H1 (cell line): ENCODE measurements around the gene SLC6A2. TPM values are rescaled to one million over a fixed set of nuclear protein-coding genes. Genes with fewer than 3 reads are reported as not detected.

Experiments used
- CTCF ChIA-PET: fragments of 300-600 bp; sonication (Branson Sonifier 250); formaldehyde crosslinking; loops from one replicate; lab custom pipeline; 2021; ENCODE audit not compliant: partially characterized antibody; lab: Charles Lee
- POLR2A ChIA-PET: fragments of 300-600 bp; sonication (Branson Sonifier 250); formaldehyde crosslinking; loops from one replicate; lab custom pipeline; 2021; ENCODE audit warnings: inconsistent platforms; ENCODE audit not compliant: partially characterized antibody; lab: Charles Lee
- DNase-seq, 2 experiments: peaks; one replicate each; pipeline versions ENCODE4 v3.0.0 to v3.0.0-alpha.2; 2010 to 2022; ENCODE audit warnings: low spot score in 2 of 2, low read depth in 1 of 2, mixed read lengths in 1 of 2
- FAIRE-seq: peaks from 2 replicates; lab custom pipeline; 2011; peaks lifted over from hg19 to GRCh38; lab: Jason Lieb, UNC
- H2AFZ ChIP-seq: 2 replicates; pipeline ENCODE4 v1.8.1; 2012; ENCODE audit warnings: low read length, inconsistent platforms
- H2AK5ac ChIP-seq: 2 replicates; pipeline ENCODE4 v1.6.1; 2013; ENCODE audit warnings: low read depth, low read length
- H2BK120ac ChIP-seq: replicated peaks from 2 replicates; pipeline ENCODE3; 2013; ENCODE audit warnings: low read depth, low read length, inconsistent platforms
- H2BK12ac ChIP-seq: 2 replicates; pipeline ENCODE4 v1.6.1; 2013; ENCODE audit warnings: low read depth, low read length
- H2BK15ac ChIP-seq: 2 replicates; pipeline ENCODE4 v1.6.1; 2013; ENCODE audit warnings: low read length
- H2BK20ac ChIP-seq: 2 replicates; pipeline ENCODE4 v1.6.1; 2013; ENCODE audit warnings: low read length
- H2BK5ac ChIP-seq: 2 replicates; pipeline ENCODE4 v1.6.1; 2013; ENCODE audit warnings: low read depth, low read length
- H3K14ac ChIP-seq: 2 replicates; pipeline ENCODE4 v1.6.1; 2013; ENCODE audit warnings: inconsistent platforms; ENCODE audit not compliant: insufficient read length
- H3K18ac ChIP-seq: 2 replicates; pipeline ENCODE4 v1.6.1; 2013; ENCODE audit warnings: low read length; ENCODE audit errors: extremely low read depth
- H3K23ac ChIP-seq: 2 replicates; pipeline ENCODE4 v1.6.1; 2013; ENCODE audit warnings: inconsistent platforms; ENCODE audit not compliant: insufficient read length
- H3K23me2 ChIP-seq: 2 replicates; pipeline ENCODE4 v1.6.1; 2013; ENCODE audit warnings: low read depth, low read length
- H3K27ac ChIP-seq: 2 replicates; pipeline ENCODE4 v1.6.1; 2011; ENCODE audit warnings: low read depth, low read length, inconsistent platforms
- H3K27me3 ChIP-seq, 4 experiments: replicated peaks in 1 of 4; 1 replicate in 1 of 4; 2 replicates in 3 of 4; pipeline versions ENCODE4 v1.6.1 to v1.8.1; 2011 to 2013; ENCODE audit warnings: low read length in 3 of 4, mild to moderate bottlenecking in 3 of 4, inconsistent platforms in 2 of 4, mixed read lengths in 2 of 4, moderate library complexity in 1 of 4; ENCODE audit not compliant: control insufficient read depth in 3 of 4, insufficient read depth in 3 of 4; ENCODE audit errors: extremely low read depth in 1 of 4
- H3K36me3 ChIP-seq, 4 experiments: 2 replicates each; pipeline versions ENCODE4 v1.6.1 to v1.8.1; 2011 to 2013; ENCODE audit warnings: mild to moderate bottlenecking in 4 of 4, low read length in 3 of 4, moderate library complexity in 2 of 4, control low read depth in 1 of 4, inconsistent platforms in 1 of 4; ENCODE audit not compliant: insufficient read depth in 4 of 4, control insufficient read depth in 2 of 4
- H3K4ac ChIP-seq: replicated peaks from 2 replicates; pipeline ENCODE3; 2013; ENCODE audit warnings: low read length, low read depth, mixed read lengths, inconsistent platforms; ENCODE audit not compliant: insufficient read length
- H3K4me1 ChIP-seq, 4 experiments: replicated peaks in 1 of 4; 1 replicate in 1 of 4; 2 replicates in 3 of 4; pipeline versions ENCODE4 v1.6.1 to v1.8.1; 2011 to 2013; ENCODE audit warnings: low read length in 3 of 4, inconsistent platforms in 2 of 4, mixed read lengths in 1 of 4; ENCODE audit not compliant: insufficient read depth in 4 of 4, control insufficient read depth in 3 of 4
- H3K4me2 ChIP-seq, 2 experiments: 2 replicates each; pipeline versions ENCODE4 v1.6.1 to v1.8.1; 2011 to 2013; ENCODE audit warnings: low read depth in 2 of 2, low read length in 2 of 2, control low read depth in 1 of 2, inconsistent platforms in 1 of 2, mild to moderate bottlenecking in 1 of 2; ENCODE audit not compliant: insufficient read depth in 1 of 2
- H3K4me3 ChIP-seq, 4 experiments: fragments of 200-600, 300-600 bp in 1 of 4; sonication (generic), shearing (Covaris generic), sonication (Bioruptor Twin) in 1 of 4; 2 replicates each; pipeline versions ENCODE4 v1.5.1 to v1.8.1; 2011 to 2016; ENCODE audit warnings: low read length in 4 of 4, low read depth in 3 of 4, control low read depth in 2 of 4, inconsistent platforms in 2 of 4, mild to moderate bottlenecking in 2 of 4, mixed read lengths in 1 of 4, moderate library complexity in 1 of 4; ENCODE audit not compliant: insufficient read depth in 2 of 4; ENCODE audit errors: extremely low read depth in 1 of 4
- H3K56ac ChIP-seq: replicated peaks from 2 replicates; pipeline ENCODE3; 2013; ENCODE audit warnings: low read depth, mild to moderate bottlenecking, mixed read lengths, low read length, inconsistent platforms; ENCODE audit not compliant: insufficient read length
- H3K79me1 ChIP-seq: 2 replicates; pipeline ENCODE4 v1.6.1; 2013; ENCODE audit warnings: low read depth, low read length, control low read depth
- H3K79me2 ChIP-seq, 2 experiments: 2 replicates each; pipeline versions ENCODE4 v1.6.1 to v1.8.1; 2012 to 2013; ENCODE audit warnings: low read length in 2 of 2, mild to moderate bottlenecking in 2 of 2, inconsistent platforms in 1 of 2; ENCODE audit not compliant: insufficient read depth in 2 of 2, control insufficient read depth in 1 of 2
- H3K9ac ChIP-seq, 4 experiments: replicated peaks in 1 of 4; 1 replicate in 1 of 4; 2 replicates in 3 of 4; pipeline versions ENCODE4 v1.6.1 to v1.8.1; 2011 to 2013; ENCODE audit warnings: low read depth in 3 of 4, low read length in 3 of 4, control low read depth in 2 of 4, mild to moderate bottlenecking in 2 of 4, moderate library complexity in 2 of 4, inconsistent platforms in 1 of 4; ENCODE audit errors: extremely low read depth in 1 of 4
- H3K9me3 ChIP-seq, 2 experiments: 2 replicates each; pipeline versions ENCODE4 v1.6.1 to v1.8.1; 2012 to 2013; ENCODE audit warnings: mild to moderate bottlenecking in 2 of 2, moderate library complexity in 2 of 2, control low read depth in 1 of 2, inconsistent platforms in 1 of 2, low read depth in 1 of 2, low read length in 1 of 2, mixed read lengths in 1 of 2; ENCODE audit not compliant: insufficient read depth in 2 of 2
- H4K20me1 ChIP-seq, 2 experiments: replicated peaks in 1 of 2; 2 replicates each; pipeline versions ENCODE3 to v1.8.1; 2011 to 2013; ENCODE audit warnings: inconsistent platforms in 2 of 2, low read length in 2 of 2, mild to moderate bottlenecking in 1 of 2; ENCODE audit not compliant: insufficient read depth in 2 of 2, control insufficient read depth in 1 of 2
- H4K5ac ChIP-seq: 2 replicates; pipeline ENCODE4 v1.6.1; 2013; ENCODE audit warnings: low read length, low read depth, mixed read lengths, inconsistent platforms; ENCODE audit not compliant: insufficient read length
- H4K8ac ChIP-seq: 2 replicates; pipeline ENCODE4 v1.8.0; 2013; ENCODE audit warnings: mild to moderate bottlenecking, moderate library complexity, low read length, inconsistent platforms; ENCODE audit not compliant: insufficient read depth; ENCODE audit errors: extremely low read depth
- H4K91ac ChIP-seq: replicated peaks from 2 replicates; pipeline ENCODE3; 2013; ENCODE audit warnings: low read length, mixed read lengths, inconsistent platforms; ENCODE audit not compliant: insufficient read length
- ATF2 ChIP-seq: IDR thresholded peaks from 2 replicates; pipeline ENCODE4 v1.6.1; 2012; ENCODE audit warnings: low read length, inconsistent platforms
- CHD1 ChIP-seq: IDR thresholded peaks from 2 replicates; pipeline ENCODE4 v1.6.1; 2012; ENCODE audit warnings: low read depth, low read length, improper control_type of control experiment
- CTCF ChIP-seq, 3 experiments: IDR thresholded peaks; 1 replicate in 2 of 3; 2 replicates in 1 of 3; pipeline versions ENCODE4 v1.5.1 to v1.6.1; 2011; ENCODE audit warnings: low read length in 3 of 3, mild to moderate bottlenecking in 3 of 3, inconsistent platforms in 2 of 3, low read depth in 1 of 3, moderate library complexity in 1 of 3; ENCODE audit not compliant: insufficient read depth in 1 of 3; ENCODE audit errors: control extremely low read depth in 1 of 3
- EGR1 ChIP-seq: IDR thresholded peaks from 2 replicates; pipeline ENCODE4 v1.6.1; 2011; ENCODE audit warnings: low read depth, low read length, borderline replicate concordance
- MAFK ChIP-seq: IDR thresholded peaks from 2 replicates; pipeline ENCODE4 v1.6.1; 2012; ENCODE audit warnings: low read depth, mild to moderate bottlenecking, improper control_type of control experiment, low read length
- POLR2A ChIP-seq, 2 experiments: IDR thresholded peaks; 1 replicate in 1 of 2; 2 replicates in 1 of 2; pipeline ENCODE4 v1.6.1; 2011; ENCODE audit warnings: low read depth in 2 of 2, low read length in 2 of 2, mild to moderate bottlenecking in 2 of 2; ENCODE audit errors: control extremely low read depth in 1 of 2
- SP1 ChIP-seq: IDR thresholded peaks from 2 replicates; pipeline ENCODE4 v1.6.1; 2011; ENCODE audit warnings: low read depth, low read length
- SRF ChIP-seq: IDR thresholded peaks from 2 replicates; pipeline ENCODE4 v1.6.1; 2011; ENCODE audit warnings: mild to moderate bottlenecking, low read depth, low read length, moderate library complexity
- WGBS, 2 experiments: shearing (Covaris generic) in 1 of 2; methylation state at CpG; one replicate each; pipeline versions ENCODE4 v1.1.6 to v1.1.7; 2013 to 2015; ENCODE audit warnings: low lambda C conversion rate in 2 of 2, mixed read lengths in 2 of 2, inconsistent platforms in 1 of 2, low coverage in 1 of 2, missing lambda C conversion rate in 1 of 2; ENCODE audit not compliant: insufficient replicate concordance in 2 of 2, insufficient coverage in 1 of 2, insufficient read length in 1 of 2; ENCODE audit errors: extremely low coverage in 1 of 2, missing lambda C conversion rate in 1 of 2; 5-methylcytosine and 5-hydroxymethylcytosine counted together
- polyA plus RNA-seq, 7 experiments: library from polyadenylated mRNA; depleted of rRNA in 3 of 7; stranded (reverse) in 5 of 7; unstranded in 2 of 7; fragments of >200 nt in 5 of 7; fragments of 200-250 nt in 2 of 7; gene quantifications; 1 replicate in 5 of 7; 2 replicates in 1 of 7; 4 replicates in 1 of 7; pipeline versions ENCODE4 v1.2.1 to v1.2.3, GENCODE V29; 2011 to 2013; ENCODE audit warnings: missing spikeins in 2 of 7, mixed read lengths in 2 of 7
- total RNA-seq: library from RNA; stranded (reverse); fragmentation: NEBNext Ultra II Directional; extraction: Animal tissue kit (Norgen Biotek cat#: 25700); gene quantifications from 2 replicates; pipeline ENCODE4 v1.2.1, GENCODE V29; 2021

Gene SLC6A2
- total and polyA plus RNA-seq, 2 of the 8 experiments (the other 6 are each of a cell fraction or from before 2014, with no cell fraction given), result 0.35 TPM; not detected in 1

- H2BK5ac ChIP-seq, result peak overlapping the region; percentile 30; the same call in 1 of the 2 replicates
- H3K23ac ChIP-seq, result no peak overlapping the region
- H3K4me3 ChIP-seq, result no peak overlapping the region
- no peak overlapping the region for H2BK20ac ChIP-seq
- FAIRE-seq (peak; percentile 76), DNase-seq (peak; percentile 41 to 75)
- no peak overlapping the region for H3K4ac ChIP-seq
- H3K14ac ChIP-seq, result no peak overlapping the region
- no peaks in the 10 kb centered on the region for H3K79me1 ChIP-seq
- H2BK15ac ChIP-seq, result peak overlapping the region; percentile 40; the same call in 1 of the 2 replicates
- H3K27me3 ChIP-seq, result no peaks in the 10 kb centered on the region; a peak in 1 of 7 replicates
- CTCF ChIA-PET, result interaction anchor here (0.6 to 2.3 kb wide), 28 partner anchors 9 to 242 kb away, joined by 3 to 23 read pairs (median 4); no protein-coding TSS in a partner anchor
- no peak overlapping the region for H2AK5ac ChIP-seq
- WGBS, 2 experiments, result 47% methylated on average over 8 of the region's 8 CpGs; no CpG with 5 or more reads in 1 of the 2 experiments
- no peak overlapping the region for H3K18ac ChIP-seq
- H2BK12ac ChIP-seq, result peak overlapping the region; percentile 69; the same call in 1 of the 2 replicates
- no peak overlapping the region for H3K56ac ChIP-seq
- H3K9ac ChIP-seq, result no peak overlapping the region
- H3K4me1 ChIP-seq, result 0 out of 7 replicates have a peak, but pooled peaks cover 0 to 3% (median 0%) of the 10 kb centered on the region in 4 experiments
- POLR2A ChIA-PET, result no interaction called here
- H4K91ac ChIP-seq, result no peak overlapping the region
- no peaks in the 10 kb centered on the region for H3K23me2 ChIP-seq
- no peak overlapping the region for H2BK120ac ChIP-seq
- H3K4me2 ChIP-seq, result no peak overlapping the region
- no peak overlapping the region for H3K27ac ChIP-seq
- peaks cover 0 to 3% of the 10 kb centered on the region in 2 experiments; a peak in 1 of 4 replicates for H3K9me3 ChIP-seq
- no peaks in the 10 kb centered on the region for H3K36me3 ChIP-seq
- H3K79me2 ChIP-seq, result no peaks in the 10 kb centered on the region
- H2AFZ ChIP-seq, result peak overlapping the region; percentile 96
- H4K8ac ChIP-seq, result no peak overlapping the region
- H4K20me1 ChIP-seq, result no peaks in the 10 kb centered on the region
- no peak overlapping the region for H4K5ac ChIP-seq
- TF ChIP-seq SP1 (0 out of 2 replicates have a peak, but pooled peaks have one; percentile 27), MAFK (peak; percentile 4; the same call in 1 of the 2 replicates), POLR2A (IDR thresholded peaks at IDR 0.05; ENCODE audit: control extremely low read depth in 1 of 2, low read depth in 2 of 2, low read length in 2 of 2) (no peak), SRF (0 out of 2 replicates have a peak, but pooled peaks have one; percentile 18), CTCF (IDR thresholded peaks at IDR 0.05; ENCODE audit: control extremely low read depth in 1 of 3, insufficient read depth in 1 of 3, low read depth in 1 of 3, low read length in 3 of 3) (peak; percentile 65 to 86 (median 74)), CHD1 (no peak), EGR1 (0 out of 2 replicates have a peak, but pooled peaks have one; percentile 9), ATF2 (no peak)
These were observed 32.7 kb upstream of the SLC6A2 start for GRCh38 chr16:55622930-55623561.
